Spleen (tissue), 11 donors: ENCODE measurements around the gene HOMER1. TPM values are rescaled to one million over a fixed set of nuclear protein-coding genes. Genes with fewer than 3 reads are reported as not detected.

Experiments used
- DNase-seq: peaks from one replicate; pipeline ENCODE4 v3.0.0-alpha.2; 2020
- H3K27ac ChIP-seq, 8 donors: fragments of 200-600 bp; sonication (generic) in 7 of 8; 1 replicate in 4 of 8; 2 replicates in 4 of 8; pipeline versions ENCODE4 v1.5.0 to v1.8.0; 2016 to 2021; ENCODE audit warnings: inconsistent platforms in 4 of 8, mild to moderate bottlenecking in 4 of 8, moderate library complexity in 1 of 8
- H3K27me3 ChIP-seq, 7 donors: fragments of 200-600 bp; sonication (generic) in 6 of 7; replicated peaks in 1 of 7; 1 replicate in 4 of 7; 2 replicates in 3 of 7; pipeline versions ENCODE4 v1.5.0 to v1.8.0; 2016 to 2021; ENCODE audit warnings: inconsistent platforms in 3 of 7, mild to moderate bottlenecking in 1 of 7
- H3K36me3 ChIP-seq, 6 donors: fragments of 200-600 bp; sonication (generic) in 5 of 6; 1 replicate in 4 of 6; 2 replicates in 2 of 6; pipeline versions ENCODE4 v1.5.0 to v1.8.0; 2016 to 2021; ENCODE audit warnings: inconsistent platforms in 2 of 6
- H3K4me1 ChIP-seq, 6 donors: fragments of 200-600 bp; sonication (generic) in 5 of 6; 1 replicate in 3 of 6; 2 replicates in 3 of 6; pipeline versions ENCODE4 v1.5.0 to v1.8.0; 2016 to 2021; ENCODE audit warnings: inconsistent platforms in 3 of 6
- H3K4me3 ChIP-seq, 8 donors: fragments of 200-600 bp; sonication (generic) in 7 of 8; 1 replicate in 4 of 8; 2 replicates in 4 of 8; pipeline versions ENCODE4 v1.5.0 to v1.8.0; 2016 to 2021; ENCODE audit warnings: inconsistent platforms in 4 of 8, mild to moderate bottlenecking in 4 of 8, moderate library complexity in 2 of 8
- H3K9me3 ChIP-seq, 8 donors: fragments of 200-600 bp; sonication (generic) in 7 of 8; 1 replicate in 4 of 8; 2 replicates in 4 of 8; pipeline versions ENCODE4 v1.5.0 to v1.8.0; 2016 to 2021; ENCODE audit warnings: inconsistent platforms in 4 of 8
- POLR2A ChIP-seq, 3 donors: fragments of 450-650 bp; IDR thresholded peaks; one replicate each; pipeline ENCODE4 v1.5.1; 2017; ENCODE audit warnings: antibody characterized with exemption in 3 of 3, mild to moderate bottlenecking in 1 of 3
- POLR2AphosphoS5 ChIP-seq, 3 donors: sonication (generic); formaldehyde crosslinking; IDR thresholded peaks; one replicate each; pipeline ENCODE4 v1.5.1; 2017; ENCODE audit warnings: antibody characterized with exemption in 3 of 3
- WGBS, 5 donors: extraction: QIAGEN DNeasy Blood & Tissue Kit in 3 of 5; methylation state at CpG; one replicate each; pipeline versions ENCODE4 v1.1.5 to v1.1.7; 2013 to 2018; 5-methylcytosine and 5-hydroxymethylcytosine counted together
- intact Hi-C: fragments of 100-400 bp; cut with DNase I; formaldehyde crosslinking; loops from one replicate; pipeline ENCODE4 v1.15.0; 2023; ENCODE audit warnings: low total_unique reads
- polyA plus RNA-seq, 3 donors: library from polyadenylated mRNA; stranded (reverse); fragments of 200-250 nt; gene quantifications; one replicate each; pipeline ENCODE4 v1.2.1, GENCODE V29; 2013
- total RNA-seq, 7 donors: library from RNA; depleted of rRNA in 3 of 7; stranded (reverse); fragments of >200 nt in 3 of 7; fragmentation: NEBNext Ultra II Directional in 4 of 7; extraction: Animal tissue kit (Norgen Biotek cat#: 25700) in 4 of 7; gene quantifications; one replicate each; pipeline versions ENCODE4 v1.1.0 to v1.2.1, GENCODE V29; 2016 to 2021
- TF ChIP-seq, protein P1 (sequence below), 11 experiments: fragments of 200-600 bp in 7 of 11; fragments of 450-650 bp in 4 of 11; sonication (generic) in 4 of 11; IDR thresholded peaks in 8 of 11; conservative IDR thresholded peaks in 3 of 11; 1 replicate in 7 of 11; 2 replicates in 4 of 11; pipeline versions ENCODE4 v1.4.0 to v1.8.0; 2016 to 2021; ENCODE audit warnings: antibody characterized with exemption in 11 of 11, inconsistent platforms in 4 of 11, mild to moderate bottlenecking in 1 of 11
- donor health status: healthy with polysubstance abuse.
- donor health status: DM: no; HTN: no; CAD: no; lungs with moderate emphysema.
- donor health status: DM: no; HTN: no; CAD: no.
- donor health status: Bipolar disorder and iron deficiency.
- donor health status: healthy.
- donor health status: DM: no; HTN: no; CAD: no.
- donor health status: DM: yes; HTN: yes; CAD: no.

HOMER1 gene
- total and polyA plus RNA-seq, 10 donors = 0.39 to 5.2 (median 2.4) TPM

DNA sequence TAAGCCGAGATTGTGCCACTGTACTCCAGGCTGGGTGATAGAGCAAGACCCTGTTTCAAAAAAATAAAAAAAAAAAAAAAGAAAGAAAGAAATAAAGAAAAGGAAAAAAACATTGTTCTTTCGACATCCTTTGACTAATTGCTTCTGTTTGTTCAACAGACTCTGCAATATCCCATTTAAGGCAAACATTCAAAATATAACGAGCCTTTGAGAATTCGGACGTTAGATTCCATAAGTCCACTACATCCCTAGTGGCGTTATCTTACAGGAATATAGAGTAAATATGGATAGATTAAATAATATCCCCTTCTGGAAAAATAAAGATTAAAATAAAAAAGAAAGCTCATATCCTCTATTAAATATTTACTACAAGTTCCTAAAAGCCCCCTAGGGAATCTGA is 27.0 kb upstream of the HOMER1 start:
- Histone ChIP-seq H3K4me3 (no peak overlapping the region), H3K9me3 (no peaks in the 10 kb centered on the region), H3K27ac (no peak overlapping the region), H3K36me3 (no peaks in the 10 kb centered on the region), H3K27me3 (no peaks in the 10 kb centered on the region), H3K4me1 (no peaks in the 10 kb centered on the region)
- 88 to 95% (median 91%) methylated on average over 6 of the region's 6 CpGs for WGBS, 5 donors
- intact Hi-C loops = no loop called here
- TF ChIP-seq, protein P1, sequence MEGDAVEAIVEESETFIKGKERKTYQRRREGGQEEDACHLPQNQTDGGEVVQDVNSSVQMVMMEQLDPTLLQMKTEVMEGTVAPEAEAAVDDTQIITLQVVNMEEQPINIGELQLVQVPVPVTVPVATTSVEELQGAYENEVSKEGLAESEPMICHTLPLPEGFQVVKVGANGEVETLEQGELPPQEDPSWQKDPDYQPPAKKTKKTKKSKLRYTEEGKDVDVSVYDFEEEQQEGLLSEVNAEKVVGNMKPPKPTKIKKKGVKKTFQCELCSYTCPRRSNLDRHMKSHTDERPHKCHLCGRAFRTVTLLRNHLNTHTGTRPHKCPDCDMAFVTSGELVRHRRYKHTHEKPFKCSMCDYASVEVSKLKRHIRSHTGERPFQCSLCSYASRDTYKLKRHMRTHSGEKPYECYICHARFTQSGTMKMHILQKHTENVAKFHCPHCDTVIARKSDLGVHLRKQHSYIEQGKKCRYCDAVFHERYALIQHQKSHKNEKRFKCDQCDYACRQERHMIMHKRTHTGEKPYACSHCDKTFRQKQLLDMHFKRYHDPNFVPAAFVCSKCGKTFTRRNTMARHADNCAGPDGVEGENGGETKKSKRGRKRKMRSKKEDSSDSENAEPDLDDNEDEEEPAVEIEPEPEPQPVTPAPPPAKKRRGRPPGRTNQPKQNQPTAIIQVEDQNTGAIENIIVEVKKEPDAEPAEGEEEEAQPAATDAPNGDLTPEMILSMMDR (IDR thresholded peaks at IDR 0.05 in 8 of 11, conservative IDR thresholded peaks at IDR 0.05 in 3 of 11) = no peak
- TF ChIP-seq POLR2A (IDR thresholded peaks at IDR 0.05) (no peak), POLR2AphosphoS5 (IDR thresholded peaks at IDR 0.05) (no peak)
- DNase-seq = no peak

DNA sequence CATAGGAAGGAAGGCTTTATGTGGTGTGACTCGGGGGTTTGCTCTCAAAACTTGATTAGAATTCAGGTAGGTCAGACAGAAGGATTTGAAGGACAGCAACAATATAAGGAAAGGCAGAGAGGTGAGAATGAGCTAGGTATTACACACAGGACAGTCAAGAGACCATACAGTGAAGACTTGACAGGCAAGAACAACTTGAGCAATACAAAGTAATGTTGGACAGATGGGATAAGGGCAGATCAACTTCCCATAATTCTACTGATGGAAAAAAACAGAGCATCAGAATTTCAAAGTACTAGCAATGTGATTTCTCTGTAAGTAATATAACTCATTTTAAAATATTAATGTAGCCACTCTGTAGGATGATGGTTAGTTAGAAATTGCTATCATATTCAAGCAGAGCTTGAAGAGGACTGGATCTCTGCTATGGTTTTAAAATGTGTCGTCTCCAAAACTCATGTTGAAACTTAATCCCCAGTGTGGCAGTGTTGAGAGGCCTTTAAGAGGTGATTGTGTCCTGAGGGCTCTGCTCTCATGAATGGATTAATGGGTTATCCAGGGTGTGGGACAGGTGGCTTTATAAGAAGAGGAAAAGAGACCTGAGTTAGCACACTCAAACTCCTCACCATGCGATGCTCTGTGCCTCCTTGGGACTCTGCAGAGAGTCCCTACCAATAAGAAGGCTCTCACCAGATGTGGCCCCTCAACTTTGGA is 22.4 kb upstream of the HOMER1 start:
- no peak overlapping the region for H3K27ac ChIP-seq
- intact Hi-C loops = no loop called here
- TF ChIP-seq, protein P1 (IDR thresholded peaks at IDR 0.05 in 8 of 11, conservative IDR thresholded peaks at IDR 0.05 in 3 of 11) = no peak
- TF ChIP-seq POLR2A (IDR thresholded peaks at IDR 0.05) (no peak), POLR2AphosphoS5 (IDR thresholded peaks at IDR 0.05) (no peak)
- H3K36me3 ChIP-seq = no peaks in the 10 kb centered on the region
- H3K9me3 ChIP-seq = no peaks in the 10 kb centered on the region
- H3K4me1 ChIP-seq = no peaks in the 10 kb centered on the region
- no peaks in the 10 kb centered on the region for H3K27me3 ChIP-seq
- H3K4me3 ChIP-seq = no peak overlapping the region
- no peak for DNase-seq
- WGBS, 5 donors = 80 to 93% (median 84%) methylated on average over 3 of the region's 3 CpGs

DNA sequence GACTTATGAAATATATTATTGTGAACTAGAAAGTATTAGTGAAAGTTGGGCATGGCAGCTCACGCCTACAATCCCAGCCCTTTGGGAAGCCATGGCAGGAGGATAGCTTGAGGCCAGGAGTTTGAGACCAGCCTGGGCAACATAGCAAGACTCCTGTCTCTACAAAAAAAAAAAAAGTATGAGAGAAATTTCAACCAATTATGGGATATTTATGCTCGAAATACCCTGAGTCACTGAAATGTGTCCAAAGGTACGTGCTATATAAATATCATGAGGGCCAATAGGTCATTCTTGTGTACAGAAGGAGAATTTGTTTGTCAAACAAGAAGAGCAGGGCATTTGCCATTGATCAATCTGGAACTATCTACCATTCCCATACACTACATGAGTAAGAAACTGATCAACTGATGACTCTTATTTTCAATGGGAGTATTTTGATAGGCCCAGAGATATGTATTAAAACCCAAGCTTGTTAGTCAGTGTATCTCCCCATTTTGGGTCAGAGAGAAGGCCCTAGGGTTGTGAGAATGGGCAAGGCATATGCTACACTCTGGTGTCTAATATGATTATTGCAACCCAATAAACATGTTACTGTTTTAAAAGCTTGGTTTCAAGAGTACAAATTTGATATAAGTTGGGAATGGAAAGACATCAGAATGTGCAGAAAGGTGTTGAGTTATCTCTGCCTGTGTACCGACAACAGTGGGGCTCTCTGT is 21.7 kb upstream of the HOMER1 start:
- intact Hi-C loops = no loop called here
- WGBS, 5 donors = 75 to 93% (median 83%) methylated on average over 4 of the region's 4 CpGs
- TF ChIP-seq POLR2AphosphoS5 (IDR thresholded peaks at IDR 0.05) = no peak
- TF ChIP-seq, protein P1 (IDR thresholded peaks at IDR 0.05 in 8 of 11, conservative IDR thresholded peaks at IDR 0.05 in 3 of 11) = no peak
- no peak for TF ChIP-seq POLR2A (IDR thresholded peaks at IDR 0.05)

DNA sequence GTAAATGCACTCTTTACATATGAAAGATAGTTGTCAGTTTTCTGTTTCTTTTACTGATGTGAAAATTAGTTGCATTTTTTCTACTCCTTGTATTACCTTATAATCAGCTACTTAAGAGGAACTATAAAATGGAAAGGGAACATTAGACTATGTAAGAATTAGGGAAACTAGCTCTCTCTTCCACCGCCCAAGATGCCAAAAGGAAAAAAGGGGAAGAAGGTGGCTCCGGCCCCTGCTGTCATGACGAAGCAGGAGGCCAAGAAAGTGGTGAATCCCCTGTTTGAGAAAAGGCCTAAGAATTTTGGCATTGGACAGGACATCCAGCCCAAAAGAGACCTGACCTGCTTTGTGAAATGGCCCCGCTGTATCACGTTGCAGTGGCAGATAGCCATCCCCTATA is 15.2 kb upstream of the HOMER1 start:
- 62 to 68% (median 62%) methylated on average over 5 of the region's 5 CpGs for WGBS, 5 donors

More for the DNA sequence above, 21.7 kb upstream of the HOMER1 start:
- Histone ChIP-seq H3K27ac (no peak overlapping the region), H3K9me3 (no peaks in the 10 kb centered on the region), H3K36me3 (no peaks in the 10 kb centered on the region), H3K4me3 (no peak overlapping the region), H3K4me1 (no peaks in the 10 kb centered on the region), H3K27me3 (no peaks in the 10 kb centered on the region)
- DNase-seq = no peak

More for the DNA sequence above, 15.2 kb upstream of the HOMER1 start:
- H3K9me3 ChIP-seq = peaks cover 0 to 27% (median 17%) of the 10 kb centered on the region in 8 donors
- intact Hi-C loops = no loop called here
- no peak overlapping the region for H3K27ac ChIP-seq
- TF ChIP-seq POLR2AphosphoS5 (IDR thresholded peaks at IDR 0.05) = no peak
- TF ChIP-seq, protein P1 (IDR thresholded peaks at IDR 0.05 in 8 of 11, conservative IDR thresholded peaks at IDR 0.05 in 3 of 11) = no peak
- no peak for TF ChIP-seq POLR2A (IDR thresholded peaks at IDR 0.05)
- no peak overlapping the region for H3K4me3 ChIP-seq
- no peaks in the 10 kb centered on the region for H3K36me3 ChIP-seq
- no peaks in the 10 kb centered on the region for H3K27me3 ChIP-seq
- no peaks in the 10 kb centered on the region for H3K4me1 ChIP-seq
- no peak for DNase-seq
